ENCODE measurements around the gene IGFBP7.

Gene IGFBP7

GRCh38 chr4:57095245-57095644, 14.9 kb downstream of the IGFBP7 start:
- no peak for DNase-seq (ENCODE audit: low read depth)

- no peak for DNase-seq (ENCODE audit: low read depth)
Observed at GRCh38 chr4:57094832-57095223, 15.4 kb downstream of the IGFBP7 start.

GRCh38 chr4:57093845-57094831, 16.0 kb downstream of the IGFBP7 start:
- no peak for DNase-seq (ENCODE audit: low read depth)

- DNase-seq (ENCODE audit: low read depth), result no peak
Observed at GRCh38 chr4:57091657-57092162, 18.5 kb downstream of the IGFBP7 start.

- DNase-seq (ENCODE audit: low read depth), result no peak
Observed at GRCh38 chr4:57090079-57090478, 20.1 kb downstream of the IGFBP7 start.

GRCh38 chr4:57089549-57089948, 20.6 kb downstream of the IGFBP7 start:
- DNase-seq (ENCODE audit: low read depth), result no peak

GRCh38 chr4:57086031-57086723, 24.0 kb downstream of the IGFBP7 start:
- no peak for DNase-seq (ENCODE audit: low read depth)

GRCh38 chr4:57085278-57085677, 24.9 kb downstream of the IGFBP7 start:
- no peak for DNase-seq (ENCODE audit: low read depth)

GRCh38 chr4:57084360-57084759, 25.8 kb downstream of the IGFBP7 start:
- DNase-seq (ENCODE audit: low read depth), result no peak

GRCh38 chr4:57083090-57083489, 27.1 kb downstream of the IGFBP7 start:
- peak; percentile 28 for DNase-seq (ENCODE audit: low read depth)

GRCh38 chr4:57081651-57082621, 28.2 kb downstream of the IGFBP7 start:
- DNase-seq (ENCODE audit: low read depth), result no peak

GRCh38 chr4:57080781-57081650, 29.2 kb downstream of the IGFBP7 start:
- DNase-seq (ENCODE audit: low read depth), result peak; percentile 95

GRCh38 chr4:57078685-57079521, 31.3 kb downstream of the IGFBP7 start:
- DNase-seq (ENCODE audit: low read depth), result no peak

- DNase-seq (ENCODE audit: low read depth), result no peak
Observed at GRCh38 chr4:57077550-57078343, 32.4 kb downstream of the IGFBP7 start.

- no peak for DNase-seq (ENCODE audit: low read depth)
Observed at GRCh38 chr4:57076646-57077045, 33.5 kb downstream of the IGFBP7 start.

GRCh38 chr4:57075367-57075766, 34.8 kb downstream of the IGFBP7 start:
- no peak for DNase-seq (ENCODE audit: low read depth)

- no peak for DNase-seq (ENCODE audit: low read depth)
Observed at GRCh38 chr4:57074744-57075143, 35.4 kb downstream of the IGFBP7 start.

GRCh38 chr4:57073559-57073958, 36.6 kb downstream of the IGFBP7 start:
- no peak for DNase-seq (ENCODE audit: low read depth)

GRCh38 chr4:57071326-57071725, 38.9 kb downstream of the IGFBP7 start:
- no peak for DNase-seq (ENCODE audit: low read depth)

Measured in GM04503 (cell line).